K562 (cell line): ENCODE data around the gene CYRIA. TPM values are rescaled to one million over a fixed set of nuclear protein-coding genes. Genes with fewer than 3 reads are reported as not detected.
A peak's percentile ranks its signal among the peaks of the same experiment; 100 is the strongest.

Source experiments
- BACH1 ChIP-seq: fragments of 200-800 bp; sonication (Bioruptor generic); IDR thresholded peaks from 2 replicates; pipeline ENCODE4 v1.6.1; 2016; ENCODE audit warnings: missing genetic modification characterization, missing compliant biosample characterization
- COPS2 ChIP-seq: fragments of 450-650 bp; conservative IDR thresholded peaks from 2 replicates; pipeline ENCODE4 v1.6.1; 2016; ENCODE audit warnings: mild to moderate bottlenecking, moderate library complexity
- HCFC1 ChIP-seq: IDR thresholded peaks from 2 replicates; pipeline ENCODE4 v1.6.1; 2012; ENCODE audit warnings: low read depth, low read length, improper control_type of control experiment
- HDAC1 ChIP-seq, 2 experiments: fragments of 450-650 bp; IDR thresholded peaks; 2 replicates each; pipeline ENCODE4 v1.6.1; 2016 to 2017; ENCODE audit warnings: inconsistent platforms in 1 of 2, mild to moderate bottlenecking in 1 of 2, moderate library complexity in 1 of 2
- JUND ChIP-seq, 2 experiments: IDR thresholded peaks; 2 replicates in 1 of 2; 3 replicates in 1 of 2; pipeline ENCODE4 v1.6.1; 2011; ENCODE audit warnings: borderline replicate concordance in 2 of 2, low read depth in 2 of 2, low read length in 2 of 2, improper control_type of control experiment in 1 of 2, missing biosample characterization in 1 of 2, missing genetic modification characterization in 1 of 2, missing genetic modification reagents in 1 of 2
- KAT7 ChIP-seq: sonication (generic); formaldehyde crosslinking; IDR thresholded peaks from 2 replicates; pipeline ENCODE4 v1.8.0; 2022; ENCODE audit warnings: missing genetic modification reagents, mild to moderate bottlenecking, borderline replicate concordance
- MEF2D ChIP-seq: conservative IDR thresholded peaks from 2 replicates; pipeline ENCODE4 v1.6.1; 2016; ENCODE audit warnings: low read depth, missing genetic modification characterization, missing compliant biosample characterization
- NCOA1 ChIP-seq: fragments of 450-650 bp; IDR thresholded peaks from 2 replicates; pipeline ENCODE4 v1.6.1; 2016; ENCODE audit warnings: low read depth
- PURB ChIP-seq: sonication (generic); formaldehyde crosslinking; IDR thresholded peaks from 2 replicates; pipeline ENCODE4 v1.9.0; 2021; ENCODE audit warnings: low read depth, mild to moderate bottlenecking, missing genetic modification reagents
- RNF2 ChIP-seq: sonication (generic); IDR thresholded peaks from 2 replicates; pipeline ENCODE4 v1.6.1; 2016
- SOX6 ChIP-seq: fragments of 450-650 bp; IDR thresholded peaks from 2 replicates; pipeline ENCODE4 v1.6.1; 2014; ENCODE audit warnings: mild to moderate bottlenecking
- SREBF1 ChIP-seq: fragments of 150-350 bp; IDR thresholded peaks from 2 replicates; pipeline ENCODE4 v1.6.1; 2014; ENCODE audit warnings: antibody characterized with exemption, low read depth, low read length, borderline replicate concordance
- TBP ChIP-seq: optimal IDR thresholded peaks from 2 replicates; pipeline ENCODE3; 2011; ENCODE audit warnings: low read depth, low read length, improper control_type of control experiment
- TCF3 ChIP-seq: sonication (generic); formaldehyde crosslinking; IDR thresholded peaks from 2 replicates; pipeline ENCODE4 v1.4.0; 2020; ENCODE audit warnings: mild to moderate bottlenecking, missing genetic modification reagents
- ZNF316 ChIP-seq: fragments of 450-650 bp; IDR thresholded peaks from 2 replicates; pipeline ENCODE4 v1.6.1; 2016
- polyA plus RNA-seq, 8 experiments: library from polyadenylated mRNA; depleted of rRNA in 4 of 8; stranded (reverse) in 5 of 8; unstranded in 3 of 8; fragments of >200 nt; fragmentation: Nextera tagmentation in 2 of 8; fragmentation: Illumina TruSeq in 1 of 8; extraction: Ambion mirVana in 2 of 8; extraction: Trizol in 1 of 8; gene quantifications; 2 replicates each; pipeline versions ENCODE4 v1.2.1 to v1.2.3, GENCODE V29; 2011 to 2014; ENCODE audit warnings: inconsistent platforms in 1 of 8, missing spikeins in 1 of 8
- total RNA-seq, 7 experiments: library from RNA; depleted of rRNA in 6 of 7; stranded (reverse); fragments of >200 nt in 6 of 7; fragmentation: Illumina TruSeq in 2 of 7; extraction: Trizol in 2 of 7; gene quantifications; 2 replicates each; pipeline versions ENCODE4 v1.2.1 to v1.2.3, GENCODE V29; 2011 to 2021; ENCODE audit warnings: low replicate concordance in 1 of 7
- TF ChIP-seq, protein P1 (sequence below): fragments of 450-650 bp; IDR thresholded peaks from 2 replicates; pipeline ENCODE4 v1.6.1; 2016; ENCODE audit warnings: missing biosample characterization, missing genetic modification characterization
- TF ChIP-seq, protein P2 (sequence below): fragments of 450-650 bp; formaldehyde crosslinking; IDR thresholded peaks from 2 replicates; pipeline ENCODE4 v1.4.0; 2020; ENCODE audit warnings: mild to moderate bottlenecking, moderate library complexity
- TF ChIP-seq, protein P3 (sequence below), 2 experiments: fragments of 200-800 bp in 1 of 2; sonication (Bioruptor generic) in 1 of 2; sonication (generic) in 1 of 2; formaldehyde crosslinking in 1 of 2; IDR thresholded peaks in 1 of 2; conservative IDR thresholded peaks in 1 of 2; 2 replicates each; pipeline versions ENCODE4 v1.5.0 to v1.6.1; 2016 to 2020; ENCODE audit warnings: missing compliant biosample characterization in 1 of 2, missing genetic modification characterization in 1 of 2, missing genetic modification reagents in 1 of 2
- TF ChIP-seq, protein P4 (sequence below): sonication (generic); formaldehyde crosslinking; IDR thresholded peaks from 2 replicates; pipeline ENCODE4 v1.8.1; 2023; ENCODE audit warnings: missing genetic modification reagents, mild to moderate bottlenecking, borderline replicate concordance

The CYRIA gene
- total and polyA plus RNA-seq, 9 of the 15 experiments (the other 6 are each of a cell fraction or from before 2014, with no cell fraction given): 0.84 to 5.6 (median 3.0) TPM

- TF ChIP-seq, protein P1, sequence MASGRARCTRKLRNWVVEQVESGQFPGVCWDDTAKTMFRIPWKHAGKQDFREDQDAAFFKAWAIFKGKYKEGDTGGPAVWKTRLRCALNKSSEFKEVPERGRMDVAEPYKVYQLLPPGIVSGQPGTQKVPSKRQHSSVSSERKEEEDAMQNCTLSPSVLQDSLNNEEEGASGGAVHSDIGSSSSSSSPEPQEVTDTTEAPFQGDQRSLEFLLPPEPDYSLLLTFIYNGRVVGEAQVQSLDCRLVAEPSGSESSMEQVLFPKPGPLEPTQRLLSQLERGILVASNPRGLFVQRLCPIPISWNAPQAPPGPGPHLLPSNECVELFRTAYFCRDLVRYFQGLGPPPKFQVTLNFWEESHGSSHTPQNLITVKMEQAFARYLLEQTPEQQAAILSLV (tag): no peak
- TF ChIP-seq SOX6 (no peak), MEF2D (tag) (no peak), HCFC1 (no peak), COPS2 (no peak), PURB (CRISPR knock-in tag) (no peak), BACH1 (peak; percentile 84; the same call in 1 of the 2 replicates), SREBF1 (no peak), NCOA1 (no peak), HDAC1 (IDR thresholded peaks at IDR 0.05) (no peak), JUND (IDR thresholded peaks at IDR 0.05; ENCODE audit: borderline replicate concordance, low read depth, low read length) (0 out of 2 replicates have a peak, but pooled peaks have one; percentile 16), JUND (tag; IDR thresholded peaks at IDR 0.05; ENCODE audit: borderline replicate concordance, low read depth, low read length) (0 out of 3 replicates have a peak, but pooled peaks have one; percentile 36), ZNF316 (peak; percentile 79), TCF3 (CRISPR knock-in tag) (peak; percentile 17; the same call in 1 of the 2 replicates), KAT7 (no peak), RNF2 (no peak), TBP (no peak)
- TF ChIP-seq, protein P2, sequence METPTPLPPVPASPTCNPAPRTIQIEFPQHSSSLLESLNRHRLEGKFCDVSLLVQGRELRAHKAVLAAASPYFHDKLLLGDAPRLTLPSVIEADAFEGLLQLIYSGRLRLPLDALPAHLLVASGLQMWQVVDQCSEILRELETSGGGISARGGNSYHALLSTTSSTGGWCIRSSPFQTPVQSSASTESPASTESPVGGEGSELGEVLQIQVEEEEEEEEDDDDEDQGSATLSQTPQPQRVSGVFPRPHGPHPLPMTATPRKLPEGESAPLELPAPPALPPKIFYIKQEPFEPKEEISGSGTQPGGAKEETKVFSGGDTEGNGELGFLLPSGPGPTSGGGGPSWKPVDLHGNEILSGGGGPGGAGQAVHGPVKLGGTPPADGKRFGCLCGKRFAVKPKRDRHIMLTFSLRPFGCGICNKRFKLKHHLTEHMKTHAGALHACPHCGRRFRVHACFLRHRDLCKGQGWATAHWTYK (CRISPR knock-in tag): 0 out of 2 replicates have a peak, but pooled peaks have one; percentile 40
- TF ChIP-seq, protein P3, sequence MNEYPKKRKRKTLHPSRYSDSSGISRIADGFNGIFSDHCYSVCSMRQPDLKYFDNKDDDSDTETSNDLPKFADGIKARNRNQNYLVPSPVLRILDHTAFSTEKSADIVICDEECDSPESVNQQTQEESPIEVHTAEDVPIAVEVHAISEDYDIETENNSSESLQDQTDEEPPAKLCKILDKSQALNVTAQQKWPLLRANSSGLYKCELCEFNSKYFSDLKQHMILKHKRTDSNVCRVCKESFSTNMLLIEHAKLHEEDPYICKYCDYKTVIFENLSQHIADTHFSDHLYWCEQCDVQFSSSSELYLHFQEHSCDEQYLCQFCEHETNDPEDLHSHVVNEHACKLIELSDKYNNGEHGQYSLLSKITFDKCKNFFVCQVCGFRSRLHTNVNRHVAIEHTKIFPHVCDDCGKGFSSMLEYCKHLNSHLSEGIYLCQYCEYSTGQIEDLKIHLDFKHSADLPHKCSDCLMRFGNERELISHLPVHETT (CRISPR knock-in tag; conservative IDR thresholded peaks at IDR 0.05 in 1 of 2, IDR thresholded peaks at IDR 0.05 in 1 of 2): 0 out of 4 replicates have a peak, but pooled peaks of 1 of the 2 experiments have one; percentile 44
- TF ChIP-seq, protein P4, sequence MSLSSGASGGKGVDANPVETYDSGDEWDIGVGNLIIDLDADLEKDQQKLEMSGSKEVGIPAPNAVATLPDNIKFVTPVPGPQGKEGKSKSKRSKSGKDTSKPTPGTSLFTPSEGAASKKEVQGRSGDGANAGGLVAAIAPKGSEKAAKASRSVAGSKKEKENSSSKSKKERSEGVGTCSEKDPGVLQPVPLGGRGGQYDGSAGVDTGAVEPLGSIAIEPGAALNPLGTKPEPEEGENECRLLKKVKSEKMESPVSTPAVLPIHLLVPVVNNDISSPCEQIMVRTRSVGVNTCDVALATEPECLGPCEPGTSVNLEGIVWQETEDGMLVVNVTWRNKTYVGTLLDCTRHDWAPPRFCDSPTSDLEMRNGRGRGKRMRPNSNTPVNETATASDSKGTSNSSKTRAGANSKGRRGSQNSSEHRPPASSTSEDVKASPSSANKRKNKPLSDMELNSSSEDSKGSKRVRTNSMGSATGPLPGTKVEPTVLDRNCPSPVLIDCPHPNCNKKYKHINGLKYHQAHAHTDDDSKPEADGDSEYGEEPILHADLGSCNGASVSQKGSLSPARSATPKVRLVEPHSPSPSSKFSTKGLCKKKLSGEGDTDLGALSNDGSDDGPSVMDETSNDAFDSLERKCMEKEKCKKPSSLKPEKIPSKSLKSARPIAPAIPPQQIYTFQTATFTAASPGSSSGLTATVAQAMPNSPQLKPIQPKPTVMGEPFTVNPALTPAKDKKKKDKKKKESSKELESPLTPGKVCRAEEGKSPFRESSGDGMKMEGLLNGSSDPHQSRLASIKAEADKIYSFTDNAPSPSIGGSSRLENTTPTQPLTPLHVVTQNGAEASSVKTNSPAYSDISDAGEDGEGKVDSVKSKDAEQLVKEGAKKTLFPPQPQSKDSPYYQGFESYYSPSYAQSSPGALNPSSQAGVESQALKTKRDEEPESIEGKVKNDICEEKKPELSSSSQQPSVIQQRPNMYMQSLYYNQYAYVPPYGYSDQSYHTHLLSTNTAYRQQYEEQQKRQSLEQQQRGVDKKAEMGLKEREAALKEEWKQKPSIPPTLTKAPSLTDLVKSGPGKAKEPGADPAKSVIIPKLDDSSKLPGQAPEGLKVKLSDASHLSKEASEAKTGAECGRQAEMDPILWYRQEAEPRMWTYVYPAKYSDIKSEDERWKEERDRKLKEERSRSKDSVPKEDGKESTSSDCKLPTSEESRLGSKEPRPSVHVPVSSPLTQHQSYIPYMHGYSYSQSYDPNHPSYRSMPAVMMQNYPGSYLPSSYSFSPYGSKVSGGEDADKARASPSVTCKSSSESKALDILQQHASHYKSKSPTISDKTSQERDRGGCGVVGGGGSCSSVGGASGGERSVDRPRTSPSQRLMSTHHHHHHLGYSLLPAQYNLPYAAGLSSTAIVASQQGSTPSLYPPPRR: no peak
These were observed 21.3 kb downstream of the CYRIA start (continued) for GRCh38 chr2:16644221-16644925.
